ENCODE measurements around the gene PRSS1. TPM values are rescaled to one million over a fixed set of nuclear protein-coding genes. Genes with fewer than 3 reads are reported as not detected.
A peak's percentile ranks its signal among the peaks of the same experiment; 100 is the strongest.
"Not testable (repeated sequence)": the region's sequence is repeated elsewhere in the genome, so short reads cannot be mapped to it uniquely, and the experiment has no call there.

Gene PRSS1
- total RNA-seq, 1 donor from 2014 or later, result not detected

DNA sequence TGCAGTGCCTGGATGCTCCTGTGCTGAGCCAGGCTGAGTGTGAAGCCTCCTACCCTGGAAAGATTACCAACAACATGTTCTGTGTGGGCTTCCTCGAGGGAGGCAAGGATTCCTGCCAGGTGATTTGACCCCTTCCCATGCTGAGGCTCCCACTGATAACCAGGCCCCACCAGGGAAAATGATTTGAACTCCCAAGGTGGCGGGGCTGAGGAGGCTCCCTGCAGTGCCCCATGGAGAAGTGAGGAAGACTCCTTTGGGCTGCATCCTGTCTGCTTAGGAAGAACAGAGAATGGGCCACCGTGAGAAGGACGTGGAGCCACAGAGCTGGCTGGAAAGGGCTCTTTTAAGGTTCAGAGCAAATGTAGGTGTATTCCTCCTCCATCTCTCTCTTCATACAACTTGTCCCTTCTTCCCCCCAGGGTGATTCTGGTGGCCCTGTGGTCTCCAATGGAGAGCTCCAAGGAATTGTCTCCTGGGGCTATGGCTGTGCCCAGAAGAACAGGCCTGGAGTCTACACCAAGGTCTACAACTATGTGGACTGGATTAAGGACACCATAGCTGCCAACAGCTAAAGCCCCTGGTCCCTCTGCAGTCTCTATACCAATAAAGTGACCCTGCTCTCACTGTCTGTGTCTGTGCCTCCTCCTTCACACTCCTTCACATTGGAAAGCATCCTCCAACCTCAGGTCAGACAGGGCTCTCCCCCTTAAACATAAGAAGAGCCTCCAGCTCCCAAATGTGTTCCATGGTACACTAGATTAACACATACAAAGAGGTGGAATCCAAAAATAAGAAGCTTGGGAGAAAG is 24.9 kb downstream of the PRSS1 start:
- no peak for DNase-seq

DNA sequence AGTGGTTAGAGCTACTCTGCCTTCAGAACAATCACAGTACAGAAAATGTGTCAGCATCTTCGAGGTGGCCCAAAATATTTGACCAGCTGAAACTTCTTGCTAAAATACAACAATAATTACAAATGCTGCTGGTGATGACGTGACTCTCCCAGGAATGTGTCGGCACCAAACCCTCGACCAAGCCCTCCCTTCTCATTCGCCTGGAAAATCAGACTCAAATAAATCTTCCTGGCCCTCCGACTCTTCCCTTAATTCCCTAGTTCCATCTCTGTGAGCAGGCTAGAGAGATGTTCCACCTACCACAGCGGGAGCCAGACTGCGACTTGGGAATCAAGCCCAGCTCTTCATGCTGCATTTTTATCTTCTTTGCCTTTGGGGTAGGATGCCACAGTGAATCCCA is 25.6 kb downstream of the PRSS1 start:
- DNase-seq, result no peak

DNA sequence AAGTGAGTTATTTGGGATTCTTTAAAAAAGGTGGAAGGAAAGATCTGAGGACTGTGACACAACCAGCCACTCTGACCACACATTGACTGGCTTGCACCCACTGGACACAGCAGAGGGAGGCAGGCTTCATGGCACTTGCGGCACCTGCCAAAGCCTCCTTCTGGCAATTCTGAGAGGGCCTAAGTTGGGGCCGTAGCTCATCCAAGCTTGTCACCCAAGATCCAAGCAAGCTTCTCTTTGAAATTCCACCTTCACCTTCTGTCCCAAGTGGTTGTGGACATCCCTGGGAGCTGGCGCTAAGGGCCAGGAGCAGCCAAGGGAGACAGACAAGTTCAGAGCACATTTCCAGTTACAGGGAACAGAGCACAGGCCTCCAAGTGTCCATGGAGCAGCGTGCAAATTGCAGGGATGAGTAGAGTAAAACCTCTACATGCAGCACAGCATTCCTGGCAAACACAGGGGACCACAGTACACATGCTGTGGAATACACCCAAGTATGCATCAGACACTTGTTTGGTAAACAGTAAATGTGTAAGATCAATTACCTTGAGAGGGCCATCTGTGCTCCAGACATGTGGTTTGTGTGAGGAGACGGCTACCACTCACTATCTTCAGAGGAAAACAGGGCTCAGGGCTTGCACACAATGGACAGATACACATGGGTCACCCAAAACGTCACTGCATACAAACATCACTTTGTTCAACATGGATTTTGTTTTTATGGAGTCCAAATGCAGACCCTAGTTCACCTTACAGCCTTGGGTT is 26.3 kb downstream of the PRSS1 start:
- not testable (repeated sequence) for DNase-seq

DNA sequence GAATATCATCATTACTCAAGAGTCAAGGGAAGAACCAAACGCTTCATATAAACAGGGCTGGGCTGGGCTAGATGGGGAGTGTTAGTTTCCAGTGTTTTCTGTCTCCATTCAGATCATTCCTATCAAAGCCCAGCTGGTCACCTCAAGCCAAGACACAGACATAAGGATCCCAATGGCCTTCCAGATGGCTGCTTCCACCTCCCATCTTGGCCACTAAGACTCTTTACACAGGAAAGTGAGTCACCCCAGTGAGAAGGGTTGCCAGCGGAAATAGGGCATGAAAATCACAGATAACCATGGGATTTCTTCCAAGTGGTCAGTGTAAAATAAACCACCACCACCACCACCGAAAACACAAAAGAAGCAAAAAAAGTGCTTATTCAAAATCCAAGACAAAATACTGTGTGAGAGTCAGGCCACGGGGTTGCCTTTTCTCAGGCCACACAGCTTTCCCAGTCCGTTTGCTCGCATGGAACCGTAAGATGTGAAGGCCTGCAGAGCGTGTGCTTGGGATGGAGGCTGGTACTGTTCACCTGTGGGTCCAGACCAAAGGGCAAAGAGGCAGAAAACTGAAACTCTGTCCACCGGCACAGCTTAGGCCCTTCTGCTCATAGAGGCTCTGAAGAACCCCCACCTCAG is 27.1 kb downstream of the PRSS1 start:
- DNase-seq, result peak; percentile 80

DNA sequence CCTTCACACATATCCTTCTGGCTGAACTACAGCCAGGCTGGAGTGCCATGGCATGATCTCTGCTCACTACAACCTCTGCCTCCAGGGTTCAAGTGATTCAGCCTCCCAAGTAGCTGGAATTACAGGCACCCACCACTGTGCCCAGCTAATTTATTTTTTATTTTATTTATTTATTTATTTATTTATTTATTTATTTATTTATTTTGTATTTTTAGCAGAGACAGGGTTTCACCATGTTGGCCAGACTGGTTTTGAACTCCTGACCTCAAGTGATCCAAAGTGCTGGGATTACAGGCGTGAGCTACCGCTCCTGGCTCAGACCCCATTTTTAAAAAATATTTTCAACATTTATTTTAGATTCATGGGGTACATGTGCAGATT is 27.6 kb downstream of the PRSS1 start:
- not testable (repeated sequence) for DNase-seq

DNA sequence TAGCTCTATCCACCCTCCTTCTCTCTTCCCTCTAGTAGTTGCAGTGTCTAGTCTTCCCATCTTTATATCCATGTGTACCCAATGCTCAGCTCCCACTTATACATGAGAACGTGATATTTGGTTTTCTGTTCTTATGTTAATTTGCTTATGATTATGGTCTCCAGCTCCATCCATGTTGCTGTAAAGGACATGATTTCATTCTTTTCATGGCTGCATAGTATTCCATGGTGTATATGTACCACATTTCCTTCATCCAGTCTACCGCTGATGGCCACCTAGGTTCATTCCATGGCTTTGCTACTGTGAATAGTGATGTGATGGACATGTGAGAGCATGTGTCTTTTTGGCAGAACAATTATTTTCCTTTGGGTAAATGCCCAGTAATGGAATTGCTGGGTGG is 28.0 kb downstream of the PRSS1 start:
- no peak for DNase-seq

DNA sequence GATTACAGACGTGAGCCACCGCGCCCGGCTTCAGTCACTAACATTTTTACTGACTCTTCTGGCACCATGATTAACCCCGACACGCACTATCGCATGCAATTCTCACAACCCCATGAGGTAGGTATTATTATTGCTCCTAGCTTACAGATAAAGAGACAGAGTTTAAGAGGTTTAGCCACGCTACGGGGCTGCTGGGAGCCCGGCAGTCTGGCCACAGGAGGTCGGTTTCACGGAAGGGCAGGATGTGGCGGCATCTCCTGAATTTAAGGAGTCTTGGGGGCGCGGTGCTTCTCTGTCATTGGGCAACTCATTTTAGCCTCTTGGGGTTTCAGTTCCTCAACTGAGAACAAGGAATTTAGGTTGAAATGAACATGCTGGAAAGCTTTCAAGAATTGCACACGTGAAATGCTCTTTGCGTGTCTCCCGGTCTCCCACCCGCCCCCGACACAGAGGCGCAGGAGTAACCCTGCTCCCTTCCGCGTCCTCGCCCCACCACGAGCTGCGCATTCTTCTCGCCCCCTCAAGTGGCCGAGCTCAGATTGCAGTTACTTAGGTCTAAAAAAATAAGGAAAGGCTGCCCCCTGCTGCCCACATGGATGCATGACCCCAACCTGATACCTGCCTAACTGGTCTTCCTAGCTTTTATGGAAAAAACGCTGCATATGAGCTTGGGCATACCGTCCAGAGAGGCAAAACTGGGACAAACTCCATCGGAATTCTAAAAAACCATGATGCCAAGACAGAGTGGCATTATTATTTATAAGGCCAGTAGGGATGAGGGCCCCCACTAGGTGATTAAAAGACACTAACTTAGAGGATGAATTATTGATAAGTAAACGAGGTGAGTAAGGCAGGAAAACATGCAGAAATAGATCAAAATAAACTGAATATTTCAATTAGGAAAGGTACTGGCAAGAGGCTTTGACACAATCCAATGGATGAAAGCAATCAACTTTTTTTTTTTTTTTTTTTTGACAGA is 33.9 kb downstream of the PRSS1 start:
- DNase-seq, result peak; percentile 96

DNA sequence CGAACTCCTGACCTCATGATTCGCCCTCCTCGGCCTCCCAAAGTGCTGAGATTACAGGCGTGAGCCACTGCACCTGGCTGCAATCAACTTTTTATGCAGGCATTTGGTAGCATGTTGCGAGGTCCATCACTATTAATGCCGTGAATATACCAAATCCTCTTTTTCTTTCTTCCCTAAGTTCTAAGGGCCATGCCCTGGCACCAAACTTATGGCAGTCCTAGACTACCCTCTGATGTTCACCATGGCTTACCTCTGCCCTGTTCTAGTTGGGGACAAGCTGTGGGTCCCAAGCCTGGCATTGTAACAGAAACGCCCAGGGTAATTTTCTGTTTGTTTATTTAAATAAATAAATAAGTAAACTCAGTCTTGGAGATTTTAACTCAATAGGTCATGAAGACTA is 34.8 kb downstream of the PRSS1 start:
- DNase-seq, result no peak

DNA sequence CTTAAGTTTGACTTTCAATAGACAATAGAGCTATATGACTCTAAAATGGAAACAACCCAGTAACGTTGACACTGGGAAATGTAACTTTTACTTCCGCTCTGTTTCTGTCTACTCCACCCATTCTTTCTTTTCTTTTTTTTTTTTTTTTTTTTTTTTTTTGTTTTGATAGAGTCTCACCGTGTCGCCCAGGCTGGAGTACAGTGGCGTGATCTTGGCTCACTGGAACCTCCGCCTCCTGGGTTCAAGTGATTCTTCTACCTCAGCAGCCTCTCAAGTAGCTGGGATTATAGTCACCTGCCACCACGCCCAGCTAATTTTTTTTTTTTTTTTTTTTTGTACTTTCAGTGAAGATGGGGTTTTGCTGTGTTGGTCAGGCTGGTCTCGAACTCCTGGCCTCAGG is 35.4 kb downstream of the PRSS1 start:
- DNase-seq, result no peak

DNA sequence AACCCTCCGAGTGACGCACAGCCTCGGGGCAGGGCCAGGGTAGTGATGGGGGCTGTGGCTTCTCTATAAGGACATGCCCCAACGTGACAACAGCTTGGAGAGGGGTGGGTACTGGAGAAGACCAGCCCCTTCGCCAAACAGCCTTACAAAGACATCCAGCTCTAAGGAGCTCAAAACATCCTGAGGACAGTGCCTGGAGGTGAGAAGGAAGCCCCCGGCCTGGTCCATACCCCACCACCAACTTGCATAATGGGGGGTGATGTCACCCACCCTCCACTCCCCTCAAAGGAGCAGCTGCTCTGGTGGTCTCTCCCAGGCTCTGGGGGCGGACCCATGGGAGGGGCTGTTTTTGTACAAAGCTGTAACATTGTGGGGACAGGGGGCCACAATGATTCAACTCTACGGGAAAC is 36.6 kb downstream of the PRSS1 start:
- no peak for DNase-seq

DNA sequence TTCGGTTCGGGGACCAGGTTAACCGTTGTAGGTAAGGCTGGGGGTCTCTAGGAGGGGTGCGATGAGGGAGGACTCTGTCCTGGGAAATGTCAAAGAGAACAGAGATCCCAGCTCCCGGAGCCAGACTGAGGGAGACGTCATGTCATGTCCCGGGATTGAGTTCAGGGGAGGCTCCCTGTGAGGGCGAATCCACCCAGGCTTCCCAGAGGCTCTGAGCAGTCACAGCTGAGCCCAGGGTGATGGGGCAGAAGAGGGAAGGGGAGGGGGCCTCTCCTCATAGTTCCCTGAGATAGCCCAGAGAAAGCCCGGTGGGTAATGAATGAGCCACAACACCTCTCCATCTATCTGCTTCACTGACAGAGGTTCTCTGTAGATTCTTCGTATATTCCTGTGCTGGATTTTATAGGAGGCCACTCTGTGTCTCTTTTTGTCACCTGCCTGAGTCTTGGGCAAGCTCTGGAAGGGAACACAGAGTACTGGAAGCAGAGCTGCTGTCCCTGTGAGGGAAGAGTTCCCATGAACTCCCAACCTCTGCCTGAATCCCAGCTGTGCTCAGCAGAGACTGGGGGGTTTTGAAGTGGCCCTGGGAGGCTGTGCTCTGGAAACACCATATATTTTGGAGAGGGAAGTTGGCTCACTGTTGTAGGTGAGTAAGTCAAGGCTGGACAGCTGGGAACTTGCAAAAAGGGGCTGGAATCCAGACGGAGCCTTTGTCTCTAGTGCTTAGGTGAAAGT is 37.9 kb downstream of the PRSS1 start:
- DNase-seq, result no peak

DNA sequence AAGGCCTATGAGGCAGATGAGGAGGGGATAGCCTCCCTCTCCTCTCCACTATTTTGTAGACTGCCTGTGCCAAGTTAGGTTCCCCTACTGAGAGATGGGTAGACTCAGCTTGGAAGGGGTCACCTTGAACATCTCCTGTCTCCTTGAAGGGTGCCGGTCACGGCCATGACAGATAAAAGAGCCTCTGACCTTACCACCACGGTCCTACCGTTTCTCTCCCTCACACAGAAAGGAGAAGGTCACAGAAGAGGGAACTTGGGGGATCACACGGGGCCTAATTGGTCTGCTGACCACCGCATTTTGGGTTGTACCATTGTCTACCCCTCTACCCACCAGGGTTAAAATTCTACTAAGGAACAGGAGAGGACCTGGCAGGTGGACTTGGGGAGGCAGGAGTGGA is 38.5 kb downstream of the PRSS1 start:
- DNase-seq, result no peak

DNA sequence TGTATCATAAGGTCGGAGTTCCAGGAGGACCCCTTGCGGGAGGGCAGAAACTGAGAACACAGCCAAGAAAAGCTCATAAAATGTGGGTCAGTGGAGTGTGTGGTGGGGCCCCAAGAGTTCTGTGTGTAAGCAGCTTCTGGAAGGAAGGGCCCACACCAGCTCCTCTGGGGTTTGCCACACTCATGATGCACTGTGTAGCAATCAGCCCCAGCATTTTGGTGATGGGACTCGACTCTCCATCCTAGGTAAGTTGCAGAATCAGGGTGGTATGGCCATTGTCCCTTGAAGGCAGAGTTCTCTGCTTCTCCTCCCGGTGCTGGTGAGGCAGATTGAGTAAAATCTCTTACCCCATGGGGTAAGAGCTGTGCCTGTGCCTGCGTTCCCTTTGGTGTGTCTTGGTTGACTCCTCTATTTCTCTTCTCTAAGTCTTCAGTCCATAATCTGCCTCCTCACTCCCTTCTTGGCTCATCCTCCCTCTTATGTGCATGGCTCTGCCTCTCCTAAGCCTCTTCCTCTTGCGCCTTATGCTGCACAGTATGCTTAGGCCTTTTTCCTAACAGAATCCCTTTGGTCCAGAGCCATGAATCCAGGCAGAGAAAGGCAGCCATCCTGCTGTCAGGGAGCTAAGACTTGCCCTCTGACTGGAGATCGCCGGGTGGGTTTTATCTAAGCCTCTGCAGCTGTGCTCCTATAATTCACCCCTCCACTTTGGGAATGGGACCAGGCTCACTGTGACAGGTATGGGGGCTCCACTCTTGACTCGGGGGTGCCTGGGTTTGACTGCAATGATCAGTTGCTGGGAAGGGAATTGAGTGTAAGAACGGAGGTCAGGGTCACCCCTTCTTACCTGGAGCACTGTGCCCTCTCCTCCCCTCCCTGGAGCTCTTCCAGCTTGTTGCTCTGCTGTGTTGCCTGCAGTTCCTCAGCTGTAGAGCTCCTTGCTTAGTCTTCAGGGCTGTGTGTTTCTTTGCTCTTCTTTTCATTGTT is 39.3 kb downstream of the PRSS1 start:
- DNase-seq, result no peak

DNA sequence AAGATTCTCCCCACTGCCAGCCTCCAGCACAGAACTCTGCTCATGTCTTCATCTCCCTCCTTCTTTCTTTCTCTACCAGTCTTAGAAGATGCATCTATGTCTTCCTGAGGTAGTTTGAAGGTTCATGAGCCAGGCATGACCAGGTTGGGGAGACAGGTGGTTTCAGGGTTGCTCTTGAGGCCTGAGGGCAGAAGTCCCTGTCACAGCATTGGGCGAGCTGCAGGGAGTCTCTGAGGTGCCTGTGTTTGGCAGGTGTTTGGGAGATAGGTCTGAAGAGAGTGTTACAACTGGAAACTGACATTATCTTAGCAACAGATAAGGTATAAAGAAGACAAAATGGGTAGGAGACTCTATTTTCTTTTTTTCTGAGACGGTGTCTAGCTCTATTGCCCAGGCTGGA is 40.2 kb downstream of the PRSS1 start:
- DNase-seq, result no peak

DNA sequence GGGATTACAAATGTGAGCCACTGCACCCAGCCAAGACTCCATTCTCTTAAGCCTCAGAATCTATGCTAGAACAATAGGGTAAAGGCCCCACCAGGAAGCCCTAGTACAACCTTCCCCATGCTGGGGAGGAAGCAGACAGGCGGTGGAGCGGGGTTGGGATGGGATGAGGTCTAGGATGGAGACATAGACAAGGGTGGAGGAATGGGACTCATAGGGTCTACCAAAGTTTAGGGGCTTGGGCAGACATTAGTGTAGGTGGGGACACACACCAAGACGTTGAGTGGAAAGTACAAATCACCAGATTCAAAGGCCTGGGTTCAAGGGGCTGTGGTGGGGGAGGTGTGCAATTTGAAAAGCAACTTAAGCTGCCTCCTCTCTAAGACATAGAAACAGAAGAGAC is 40.8 kb downstream of the PRSS1 start:
- no peak for DNase-seq

DNA sequence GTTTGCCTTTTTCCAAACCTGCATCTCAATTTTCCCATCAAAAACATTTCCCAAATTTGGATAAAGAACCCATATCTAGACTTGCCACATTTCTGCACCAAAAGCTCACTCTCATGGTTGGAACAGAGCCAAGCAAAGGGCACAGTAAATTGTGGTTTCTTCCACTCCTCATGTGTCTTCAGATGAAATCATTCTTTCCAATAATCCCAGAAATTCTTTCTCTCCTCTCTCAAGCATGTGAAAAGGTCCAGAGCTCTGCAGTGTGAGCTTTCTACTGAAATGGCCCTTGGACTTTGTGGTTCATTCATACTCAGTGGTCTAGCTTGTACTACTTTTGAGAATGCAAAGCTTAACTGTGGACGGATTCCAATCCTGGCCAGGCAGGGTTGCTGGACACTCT is 41.3 kb downstream of the PRSS1 start:
- DNase-seq, result no peak

DNA sequence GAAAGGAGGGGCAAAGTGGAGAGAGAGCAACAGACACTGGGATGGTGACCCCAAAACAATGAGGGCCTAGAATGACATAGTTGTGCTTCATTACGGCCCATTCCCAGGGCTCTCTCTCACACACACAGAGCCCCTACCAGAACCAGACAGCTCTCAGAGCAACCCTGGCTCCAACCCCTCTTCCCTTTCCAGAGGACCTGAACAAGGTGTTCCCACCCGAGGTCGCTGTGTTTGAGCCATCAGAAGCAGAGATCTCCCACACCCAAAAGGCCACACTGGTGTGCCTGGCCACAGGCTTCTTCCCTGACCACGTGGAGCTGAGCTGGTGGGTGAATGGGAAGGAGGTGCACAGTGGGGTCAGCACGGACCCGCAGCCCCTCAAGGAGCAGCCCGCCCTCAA is 42.2 kb downstream of the PRSS1 start:
- no peak for DNase-seq

DNA sequence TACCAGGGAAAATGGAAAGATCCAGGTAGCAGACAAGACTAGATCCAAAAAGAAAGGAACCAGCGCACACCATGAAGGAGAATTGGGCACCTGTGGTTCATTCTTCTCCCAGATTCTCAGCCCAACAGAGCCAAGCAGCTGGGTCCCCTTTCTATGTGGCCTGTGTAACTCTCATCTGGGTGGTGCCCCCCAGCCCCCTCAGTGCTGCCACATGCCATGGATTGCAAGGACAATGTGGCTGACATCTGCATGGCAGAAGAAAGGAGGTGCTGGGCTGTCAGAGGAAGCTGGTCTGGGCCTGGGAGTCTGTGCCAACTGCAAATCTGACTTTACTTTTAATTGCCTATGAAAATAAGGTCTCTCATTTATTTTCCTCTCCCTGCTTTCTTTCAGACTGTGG is 42.9 kb downstream of the PRSS1 start:
- DNase-seq, result no peak

DNA sequence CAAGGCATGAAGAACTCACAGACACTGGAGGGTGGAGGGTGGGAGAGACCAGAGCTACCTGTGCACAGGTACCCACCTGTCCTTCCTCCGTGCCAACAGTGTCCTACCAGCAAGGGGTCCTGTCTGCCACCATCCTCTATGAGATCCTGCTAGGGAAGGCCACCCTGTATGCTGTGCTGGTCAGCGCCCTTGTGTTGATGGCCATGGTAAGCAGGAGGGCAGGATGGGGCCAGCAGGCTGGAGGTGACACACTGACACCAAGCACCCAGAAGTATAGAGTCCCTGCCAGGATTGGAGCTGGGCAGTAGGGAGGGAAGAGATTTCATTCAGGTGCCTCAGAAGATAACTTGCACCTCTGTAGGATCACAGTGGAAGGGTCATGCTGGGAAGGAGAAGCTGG is 43.3 kb downstream of the PRSS1 start:
- no peak for DNase-seq

DNA sequence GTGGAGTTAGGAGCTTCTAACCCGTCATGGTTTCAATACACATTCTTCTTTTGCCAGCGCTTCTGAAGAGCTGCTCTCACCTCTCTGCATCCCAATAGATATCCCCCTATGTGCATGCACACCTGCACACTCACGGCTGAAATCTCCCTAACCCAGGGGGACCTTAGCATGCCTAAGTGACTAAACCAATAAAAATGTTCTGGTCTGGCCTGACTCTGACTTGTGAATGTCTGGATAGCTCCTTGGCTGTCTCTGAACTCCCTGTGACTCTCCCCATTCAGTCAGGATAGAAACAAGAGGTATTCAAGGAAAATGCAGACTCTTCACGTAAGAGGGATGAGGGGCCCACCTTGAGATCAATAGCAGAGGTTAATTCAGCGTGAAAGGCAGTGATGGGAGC is 43.9 kb downstream of the PRSS1 start:
- no peak for DNase-seq
